ACHN (cell line): ENCODE data around the gene TBXA2R.
"Not testable (repeated sequence)": the region's sequence is repeated elsewhere in the genome, so short reads cannot be mapped to it uniquely, and the experiment has no call there.

ENCODE experiments used
- DNase-seq: peaks from one replicate; pipeline ENCODE4 v3.0.0-alpha.2; 2015
- in situ Hi-C: cut with HindIII; loops from 2 replicates; pipeline ENCODE4 v1.10.0; 2017; ENCODE audit warnings: low sequenced_read_pairs, low pct_ligation_motif_present, low pct_unique_long_range_greater_than_20kb

The TBXA2R gene

DNA sequence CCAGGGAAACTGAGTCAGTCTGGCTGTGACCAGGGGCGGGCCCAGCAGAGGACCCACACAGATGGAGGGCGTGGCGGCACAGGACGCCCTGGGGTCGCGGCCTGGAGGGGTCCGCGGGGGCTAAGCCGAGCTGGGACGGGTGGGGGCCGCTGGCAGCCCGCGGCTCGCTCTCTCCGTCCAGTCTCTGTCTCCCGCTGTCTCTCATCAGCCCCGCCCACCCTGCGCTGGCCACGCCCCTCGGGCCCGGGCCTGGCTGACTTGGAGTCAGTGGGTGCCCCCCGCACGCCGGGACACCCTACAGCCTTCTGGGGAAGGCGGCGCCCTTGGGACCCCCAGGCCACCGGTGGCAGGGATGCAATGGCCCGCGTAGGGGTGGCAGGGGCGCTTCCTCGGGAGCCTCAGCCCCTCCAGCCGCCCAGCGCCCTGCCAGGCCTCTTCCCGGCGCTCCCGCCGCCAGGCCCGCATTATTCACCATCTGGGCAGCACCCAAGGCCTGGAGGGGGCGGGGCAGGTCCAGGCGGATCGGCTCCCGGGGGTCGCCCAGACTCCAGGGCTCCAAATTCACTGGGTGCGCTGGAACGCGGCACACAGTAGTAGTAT, at the start of gene TBXA2R:
TSS of gene TBXA2R (minus strand) at position 186 of the 600 bp plus-strand sequence. CDS start 6,241 bp downstream, outside the sequence.
- in situ Hi-C loops: no loop called here
- DNase-seq: peak; percentile 54

DNA sequence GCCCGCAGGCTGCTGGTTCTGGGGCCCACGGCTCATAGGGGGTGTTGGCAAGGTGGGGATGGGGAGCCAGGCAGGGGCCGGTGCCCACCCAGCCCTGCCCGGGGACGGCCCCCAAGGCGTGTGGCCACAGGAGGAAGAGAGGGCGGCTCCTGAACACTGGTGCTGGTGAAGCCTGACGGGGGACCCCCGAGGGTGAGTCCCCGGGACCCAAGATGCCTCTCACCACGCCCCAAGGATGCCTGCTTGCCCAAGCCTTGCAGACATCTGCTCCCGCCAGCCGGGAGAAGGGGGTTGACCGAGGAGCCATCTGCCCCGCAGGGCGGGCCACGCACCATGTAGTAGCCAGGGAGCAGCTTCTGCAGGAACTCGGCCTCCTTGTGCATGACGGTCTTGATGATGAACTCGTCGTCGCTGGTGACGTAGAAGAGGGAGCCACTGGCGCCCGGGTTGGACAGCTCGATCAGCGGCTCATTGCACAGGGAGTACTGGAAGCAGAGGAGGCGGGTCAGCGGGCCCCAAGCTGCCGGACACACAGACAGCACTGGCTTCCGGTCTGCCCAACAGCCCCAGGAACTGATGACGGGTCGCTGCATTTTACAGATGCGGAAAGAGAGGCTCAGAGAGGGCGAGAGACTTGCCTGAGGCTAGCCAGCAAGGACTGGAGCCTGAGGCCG, 49.5 kb upstream of the TBXA2R start:
- DNase-seq: peak; percentile 36
- in situ Hi-C loops: no loop called here

- in situ Hi-C loops: no loop called here
- DNase-seq: peak; percentile 90
These were observed 48.9 kb upstream of the TBXA2R start for GRCh38 chr19:3655402-3656072.

- DNase-seq: peak; percentile 21
- in situ Hi-C loops: no loop called here
These were observed 47.3 kb upstream of the TBXA2R start for GRCh38 chr19:3653865-3654513.

GRCh38 chr19:3653081-3653795, 46.6 kb upstream of the TBXA2R start:
- no peak for DNase-seq
- in situ Hi-C loops: no loop called here

DNA sequence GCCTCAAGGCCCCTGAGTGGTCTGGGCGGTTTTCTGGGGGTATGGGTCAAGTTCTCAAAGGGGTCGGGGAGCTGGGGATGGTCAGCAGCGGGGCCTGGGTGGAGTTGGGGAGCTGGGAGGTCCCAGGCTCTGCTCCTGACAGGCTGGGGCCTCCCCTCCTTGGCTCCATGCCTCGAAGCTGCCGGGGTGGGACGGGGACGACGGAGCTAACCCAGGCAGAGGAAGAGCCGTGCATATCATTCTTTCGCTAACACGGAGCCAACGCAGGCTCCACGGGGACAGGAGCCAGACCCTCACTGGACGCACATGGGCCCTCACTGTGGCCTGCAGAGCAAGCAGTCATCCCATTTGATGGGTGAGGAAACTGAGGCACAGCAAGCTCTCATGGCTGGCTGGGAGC, 45.7 kb upstream of the TBXA2R start:
- in situ Hi-C loops: no loop called here
- DNase-seq: no peak

DNA sequence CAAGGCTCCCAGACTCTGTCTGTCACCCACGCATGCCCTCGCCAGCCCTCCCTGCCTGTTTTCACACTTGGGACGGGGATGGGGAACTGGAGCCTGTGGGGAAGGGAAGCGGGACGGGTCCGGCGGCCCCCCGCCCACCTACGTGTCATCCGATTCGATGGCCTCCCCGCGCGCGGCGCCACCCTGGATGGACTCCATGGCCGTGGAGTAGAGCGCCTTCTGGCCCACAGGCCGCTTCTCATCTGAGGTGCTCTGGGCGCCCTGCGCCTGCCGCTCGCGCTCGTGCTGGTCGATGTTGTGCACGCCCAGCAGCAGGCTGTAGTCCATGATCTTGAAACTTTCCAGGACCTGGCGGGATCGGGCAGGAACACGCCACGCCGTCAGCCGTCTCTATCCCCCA, 45.0 kb upstream of the TBXA2R start:
- in situ Hi-C loops: no loop called here
- DNase-seq: no peak

DNA sequence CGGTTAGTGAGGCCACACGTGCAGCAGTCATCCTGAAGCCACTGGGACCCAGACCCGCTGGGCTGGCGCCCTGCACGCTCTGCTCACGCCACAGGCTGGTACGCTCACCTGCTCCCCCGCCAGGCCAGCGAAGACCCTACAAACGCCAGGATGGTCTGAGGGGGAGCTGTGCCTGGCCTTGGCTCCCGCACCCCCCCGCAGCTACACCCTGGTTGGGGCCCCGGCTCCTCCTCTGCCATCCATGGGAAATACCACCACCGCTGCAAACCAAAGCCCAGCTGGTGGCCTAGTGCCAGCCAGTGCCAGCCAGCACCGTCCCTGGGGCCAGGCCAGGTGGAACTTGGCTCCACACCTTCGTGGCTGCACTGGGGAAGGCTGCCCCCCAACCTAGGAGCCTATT, 43.2 kb upstream of the TBXA2R start:
- in situ Hi-C loops: no loop called here
- DNase-seq: no peak

GRCh38 chr19:3648037-3648905, 41.6 kb upstream of the TBXA2R start:
- in situ Hi-C loops: no loop called here
- no peak for DNase-seq

- DNase-seq, in situ Hi-C loops: not testable (repeated sequence)
These were observed 40.4 kb upstream of the TBXA2R start for GRCh38 chr19:3647102-3647501.

DNA sequence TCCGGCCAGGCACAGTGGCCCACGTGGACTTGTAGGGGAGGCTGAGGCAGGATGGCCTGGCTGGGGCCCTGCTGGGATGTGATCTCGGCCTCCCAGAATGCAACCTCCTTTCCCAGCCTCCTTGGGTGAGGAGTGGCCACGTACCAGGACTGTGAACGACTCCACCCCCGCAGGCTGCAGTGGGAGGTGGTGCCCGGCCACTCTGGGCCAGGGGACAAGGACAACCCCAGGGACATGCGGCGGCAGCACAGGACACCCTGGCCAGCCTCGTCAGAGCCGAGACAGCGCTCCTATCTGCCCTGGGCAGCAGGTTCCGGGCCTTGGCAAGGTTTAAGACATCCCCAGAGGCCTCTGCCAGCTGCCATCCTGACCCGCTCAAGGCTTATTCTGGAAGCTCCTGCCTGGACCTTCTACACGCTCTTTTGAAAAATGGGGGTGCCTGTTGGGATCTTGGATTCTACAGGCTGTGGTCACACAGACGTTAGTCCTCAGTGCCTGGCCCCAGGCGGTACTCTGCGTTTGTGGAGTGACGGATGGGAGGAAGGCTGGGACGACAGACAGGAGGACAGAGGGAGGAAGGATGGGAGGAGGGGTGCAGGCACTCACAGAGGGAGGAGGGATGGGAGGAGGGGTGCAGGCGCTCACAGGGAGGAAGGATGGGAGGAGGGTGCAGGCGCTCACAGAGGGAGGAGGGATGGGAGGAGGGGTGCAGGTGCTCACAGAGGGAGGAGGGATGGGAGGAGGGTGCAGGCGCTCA, 39.8 kb upstream of the TBXA2R start:
- no peak for DNase-seq
- in situ Hi-C loops: no loop called here

- in situ Hi-C loops: no loop called here
- no peak for DNase-seq
These were observed 39.1 kb upstream of the TBXA2R start for GRCh38 chr19:3645726-3646125.

DNA sequence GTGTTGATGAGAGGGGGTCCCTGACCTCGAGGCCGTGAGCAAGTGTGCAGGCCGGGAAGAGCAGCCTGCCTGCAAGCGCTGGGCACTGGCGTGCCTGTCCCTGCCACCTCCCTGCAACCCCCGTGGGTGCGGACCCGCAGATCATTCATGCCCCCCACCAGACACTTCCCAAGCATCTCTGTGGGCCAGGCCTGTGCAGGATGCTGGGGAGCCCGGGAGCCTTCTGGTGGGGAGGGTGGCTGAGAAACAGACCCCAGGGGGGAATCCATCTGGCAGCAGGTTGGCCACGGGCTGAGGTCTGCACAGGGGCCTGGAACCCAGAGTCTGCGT, 38.4 kb upstream of the TBXA2R start:
- in situ Hi-C loops: no loop called here
- DNase-seq: no peak

- no peak for DNase-seq
- in situ Hi-C loops: no loop called here
These were observed 37.8 kb upstream of the TBXA2R start for GRCh38 chr19:3644351-3645066.

DNA sequence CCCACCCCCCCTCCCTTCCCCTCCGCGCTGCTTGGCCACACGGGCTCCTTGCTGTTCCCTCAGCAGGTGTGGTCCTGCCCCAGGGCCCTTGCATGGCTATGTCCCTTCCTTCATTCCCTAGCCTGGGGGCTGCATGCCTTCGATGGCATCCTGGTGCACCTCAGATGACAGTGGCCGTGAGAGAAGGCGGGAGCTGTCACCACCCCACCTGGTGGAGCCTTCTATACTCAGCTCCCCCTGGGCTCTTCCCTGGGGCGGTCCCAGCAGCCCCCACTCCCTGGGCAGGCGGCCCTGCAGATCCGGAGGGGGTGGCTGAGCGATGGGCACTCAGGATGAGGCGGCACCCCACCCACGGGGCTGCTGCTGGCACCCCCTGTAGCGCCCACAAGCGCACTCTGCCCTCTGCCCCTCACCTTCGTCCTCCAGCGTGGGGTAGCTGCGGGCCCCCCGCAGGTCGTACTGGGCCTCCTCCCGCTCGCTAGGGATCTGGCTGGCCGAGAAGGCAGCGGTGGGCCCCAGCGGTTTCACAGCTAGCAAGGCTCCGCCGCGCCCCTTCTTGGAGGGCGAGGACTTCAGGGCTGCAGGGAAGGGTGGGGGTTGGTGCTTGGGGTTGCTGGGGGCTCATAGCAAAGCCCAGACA, 37.1 kb upstream of the TBXA2R start:
- in situ Hi-C loops: no loop called here
- no peak for DNase-seq

- DNase-seq: no peak
- in situ Hi-C loops: no loop called here
These were observed 36.5 kb upstream of the TBXA2R start for GRCh38 chr19:3642987-3643673.
